ENCODE measurements around the gene ACKR3.

GRCh38 chr2:236584521-236585384, 15.1 kb downstream of the ACKR3 start:
- TF ChIP-seq EZH2 (IDR thresholded peaks at IDR 0.05) (no peak), POLR2AphosphoS5 (IDR thresholded peaks at IDR 0.05; ENCODE audit: borderline replicate concordance, low read depth, low read length) (no peak), FOXP2 (optimal IDR thresholded peaks at IDR 0.05; ENCODE audit: control extremely low read depth, extremely low read length, insufficient read depth) (no peak)
